Calu3 (cell line): ENCODE data around the gene BAK1. TPM values are rescaled to one million over a fixed set of nuclear protein-coding genes. Genes with fewer than 3 reads are reported as not detected.
A peak's percentile ranks its signal among the peaks of the same experiment; 100 is the strongest.

Source experiments
- BruUV-seq: library from RNA; stranded (reverse); fragments of 400-500 nt; replicated peaks from 2 replicates; lab custom pipeline; 2021; lab: Mats Ljungman, UMichigan
- CTCF ChIA-PET: fragments of 300-600 bp; sonication (Branson Sonifier 250); formaldehyde crosslinking; loops from one replicate; lab custom pipeline; 2022; ENCODE audit warnings: antibody characterized with exemption; lab: Charles Lee
- DNase-seq: peaks from one replicate; pipeline ENCODE4 v3.0.0; 2022
- H3K27ac Mint-ChIP-seq: one replicate; pipeline ENCODE4 v1.8.0; 2022; ENCODE audit warnings: mixed read lengths; ENCODE audit not compliant: unreplicated experiment
- H3K27me3 Mint-ChIP-seq: one replicate; pipeline ENCODE4 v1.8.0; 2022; ENCODE audit warnings: mixed read lengths; ENCODE audit not compliant: unreplicated experiment
- H3K36me3 Mint-ChIP-seq: one replicate; pipeline ENCODE4 v1.8.0; 2022; ENCODE audit warnings: mild to moderate bottlenecking, moderate library complexity, mixed read lengths; ENCODE audit not compliant: insufficient read depth, unreplicated experiment
- H3K4me1 Mint-ChIP-seq: one replicate; pipeline ENCODE4 v1.8.0; 2022; ENCODE audit warnings: mild to moderate bottlenecking, low read depth, mixed read lengths; ENCODE audit not compliant: unreplicated experiment
- H3K4me3 Mint-ChIP-seq: one replicate; pipeline ENCODE4 v1.8.0; 2022; ENCODE audit warnings: mild to moderate bottlenecking, low read depth, moderate library complexity, mixed read lengths; ENCODE audit not compliant: unreplicated experiment
- H3K9me3 Mint-ChIP-seq: one replicate; pipeline ENCODE4 v1.8.0; 2022; ENCODE audit warnings: low read depth, mixed read lengths; ENCODE audit not compliant: unreplicated experiment
- CTCF ChIP-seq: fragments of 200-600 bp; IDR thresholded peaks from one replicate; pipeline ENCODE4 v1.8.0; 2022; ENCODE audit warnings: antibody characterized with exemption; ENCODE audit not compliant: unreplicated experiment
- intact Hi-C: fragments of 100-400 bp; cut with micrococcal nuclease; formaldehyde crosslinking; loops from one replicate; pipeline ENCODE4 v1.10.0; 2022; ENCODE audit not compliant: unreplicated experiment
- total RNA-seq: library from RNA; stranded (reverse); gene quantifications from 2 replicates; pipeline ENCODE4 v1.2.3, GENCODE V29; 2022

Gene BAK1
- total RNA-seq, 1 experiment from 2014 or later, result 31.6 TPM

- Mint-ChIP-seq H3K4me1 (peaks cover 40% of the 10 kb centered on the region), H3K27ac (peak overlapping the region; percentile 82), H3K4me3 (no peak overlapping the region), H3K27me3 (no peaks in the 10 kb centered on the region), H3K36me3 (peaks cover 26% of the 10 kb centered on the region), H3K9me3 (no peaks in the 10 kb centered on the region)
- CTCF ChIA-PET, result no interaction called here
- no peak for DNase-seq
- TF ChIP-seq CTCF, result no peak
- intact Hi-C loops, result no loop called here
- no TSS peak for BruUV-seq
Measured at GRCh38 chr6:33591424-33592032, 11.5 kb upstream of the BAK1 start.

- Mint-ChIP-seq H3K27me3 (no peaks in the 10 kb centered on the region), H3K4me1 (peaks cover 45% of the 10 kb centered on the region), H3K27ac (peak overlapping the region; percentile 82), H3K36me3 (peaks cover 26% of the 10 kb centered on the region), H3K9me3 (no peaks in the 10 kb centered on the region), H3K4me3 (peak overlapping the region; percentile 32)
- intact Hi-C loops, result loop anchor here (1.0 kb wide), 1 partner anchor 83 kb away; no protein-coding TSS in a partner anchor
- TF ChIP-seq CTCF, result no peak
- BruUV-seq, result no TSS peak
- CTCF ChIA-PET, result interaction anchor here (0.7 to 1.9 kb wide), 15 partner anchors 11 to 171 kb away, joined by 3 to 34 read pairs (median 6); partner anchors contain the start of genes BAK1, ITPR3 and UQCC2
- peak; percentile 65 for DNase-seq
Measured at GRCh38 chr6:33590531-33591198, 10.6 kb upstream of the BAK1 start.

GRCh38 chr6:33589731-33590530 lies 9.9 kb upstream of the BAK1 start:
- peak; percentile 94 for TF ChIP-seq CTCF
- BruUV-seq, result no TSS peak
- CTCF ChIA-PET, result interaction anchor here (0.7 to 1.9 kb wide), 17 partner anchors 10 to 172 kb away, joined by 3 to 34 read pairs (median 5); partner anchors contain the start of genes BAK1, ITPR3, UQCC2 and ZBTB9
- H3K27ac Mint-ChIP-seq, result peak overlapping the region; percentile 82
- DNase-seq, result peak; percentile 94
- intact Hi-C loops, result loop anchor here (1.0 to 5.0 kb wide), 4 partner anchors 42 to 562 kb away; no protein-coding TSS in a partner anchor
- no peaks in the 10 kb centered on the region for H3K27me3 Mint-ChIP-seq
- peak overlapping the region; percentile 32 for H3K4me3 Mint-ChIP-seq
- H3K4me1 Mint-ChIP-seq, result peaks cover 50% of the 10 kb centered on the region
- no peaks in the 10 kb centered on the region for H3K9me3 Mint-ChIP-seq
- H3K36me3 Mint-ChIP-seq, result peaks cover 26% of the 10 kb centered on the region

GRCh38 chr6:33589392-33589730 lies 9.3 kb upstream of the BAK1 start:
- intact Hi-C loops, result loop anchor here (5.0 kb wide), 3 partner anchors 43 to 563 kb away; no protein-coding TSS in a partner anchor
- Mint-ChIP-seq H3K36me3 (peaks cover 26% of the 10 kb centered on the region), H3K27ac (peak overlapping the region; percentile 82), H3K9me3 (no peaks in the 10 kb centered on the region), H3K4me1 (peaks cover 50% of the 10 kb centered on the region), H3K4me3 (no peak overlapping the region), H3K27me3 (no peaks in the 10 kb centered on the region)
- TF ChIP-seq CTCF, result no peak
- CTCF ChIA-PET, result interaction anchor here (0.8 to 1.9 kb wide), 13 partner anchors 9 to 155 kb away, joined by 3 to 34 read pairs (median 7); partner anchors contain the start of genes BAK1, ITPR3, UQCC2 and ZBTB9
- DNase-seq, result no peak
- no TSS peak for BruUV-seq
